SKM-1 (cell line): ENCODE data around the gene LOXHD1.

Source experiments
- DNase-seq: peaks from one replicate; lab custom pipeline; 2025; ENCODE audit not compliant: unreplicated experiment; lab: John Stamatoyannopoulos, UW

The LOXHD1 gene

GRCh38 chr18:46575851-46576250 lies 81.2 kb downstream of the LOXHD1 start:
- DNase-seq, result no peak

GRCh38 chr18:46574743-46575115 lies 82.3 kb downstream of the LOXHD1 start:
- no peak for DNase-seq

- no peak for DNase-seq
Observed at GRCh38 chr18:46574000-46574742, 82.8 kb downstream of the LOXHD1 start.

GRCh38 chr18:46573156-46573555 lies 83.9 kb downstream of the LOXHD1 start:
- no peak for DNase-seq

- DNase-seq, result no peak
Observed at GRCh38 chr18:46571756-46572155, 85.3 kb downstream of the LOXHD1 start.

- no peak for DNase-seq
Observed at GRCh38 chr18:46570666-46571065, 86.4 kb downstream of the LOXHD1 start.

- DNase-seq, result no peak
Observed at GRCh38 chr18:46570134-46570533, 86.9 kb downstream of the LOXHD1 start.

- no peak for DNase-seq
Observed at GRCh38 chr18:46569211-46569610, 87.8 kb downstream of the LOXHD1 start.

GRCh38 chr18:46567196-46567595 lies 89.8 kb downstream of the LOXHD1 start:
- no peak for DNase-seq

- DNase-seq, result no peak
Observed at GRCh38 chr18:46566111-46566510, 90.9 kb downstream of the LOXHD1 start.

GRCh38 chr18:46565256-46565655 lies 91.8 kb downstream of the LOXHD1 start:
- no peak for DNase-seq

GRCh38 chr18:46563317-46563716 lies 93.7 kb downstream of the LOXHD1 start:
- DNase-seq, result no peak

GRCh38 chr18:46562674-46563192 lies 94.3 kb downstream of the LOXHD1 start:
- no peak for DNase-seq

- DNase-seq, result no peak
Observed at GRCh38 chr18:46560671-46561045, 96.4 kb downstream of the LOXHD1 start.

- no peak for DNase-seq
Observed at GRCh38 chr18:46559946-46560670, 96.9 kb downstream of the LOXHD1 start.

GRCh38 chr18:46559296-46559695 lies 97.7 kb downstream of the LOXHD1 start:
- DNase-seq, result no peak

- DNase-seq, result no peak
Observed at GRCh38 chr18:46556590-46557206, 100.3 kb downstream of the LOXHD1 start.

GRCh38 chr18:46555724-46556123 lies 101.3 kb downstream of the LOXHD1 start:
- DNase-seq, result no peak

- DNase-seq, result no peak
Observed at GRCh38 chr18:46555213-46555612, 101.8 kb downstream of the LOXHD1 start.

- DNase-seq, result no peak
Observed at GRCh38 chr18:46554406-46555080, 102.5 kb downstream of the LOXHD1 start.

GRCh38 chr18:46550609-46551008 lies 106.4 kb downstream of the LOXHD1 start:
- DNase-seq, result no peak
